ENCODE results near the gene TMEM87A. TPM values are rescaled to one million over a fixed set of nuclear protein-coding genes. Genes with fewer than 3 reads are reported as not detected.
"Not testable (repeated sequence)": the region's sequence is repeated elsewhere in the genome, so short reads cannot be mapped to it uniquely, and the experiment has no call there.

The TMEM87A gene
- polyA plus RNA-seq, 1 donor, result 68.5 TPM

DNA sequence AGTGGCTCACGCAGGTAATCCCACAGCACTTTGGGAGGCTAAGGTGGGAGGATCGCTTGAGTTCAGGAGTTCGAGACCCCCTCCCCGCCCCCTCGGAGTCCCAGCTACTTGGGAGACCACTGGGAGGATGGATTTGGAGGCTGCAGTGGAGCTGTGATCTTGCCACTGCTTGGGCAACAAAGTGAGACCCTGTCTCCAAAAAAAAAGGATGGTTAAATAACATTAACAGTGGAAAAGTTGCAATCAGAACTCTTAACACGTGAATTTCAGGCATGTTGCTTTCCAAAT lies 1.4 kb upstream of the TMEM87A start:
- DNase-seq, result no peak

GRCh38 chr15:42273900-42274701 lies 868 bp upstream of the TMEM87A start:
- DNase-seq, result peak; percentile 55

GRCh38 chr15:42270996-42271395 lies 2.2 kb downstream of the TMEM87A start:
- no peak for DNase-seq

DNA sequence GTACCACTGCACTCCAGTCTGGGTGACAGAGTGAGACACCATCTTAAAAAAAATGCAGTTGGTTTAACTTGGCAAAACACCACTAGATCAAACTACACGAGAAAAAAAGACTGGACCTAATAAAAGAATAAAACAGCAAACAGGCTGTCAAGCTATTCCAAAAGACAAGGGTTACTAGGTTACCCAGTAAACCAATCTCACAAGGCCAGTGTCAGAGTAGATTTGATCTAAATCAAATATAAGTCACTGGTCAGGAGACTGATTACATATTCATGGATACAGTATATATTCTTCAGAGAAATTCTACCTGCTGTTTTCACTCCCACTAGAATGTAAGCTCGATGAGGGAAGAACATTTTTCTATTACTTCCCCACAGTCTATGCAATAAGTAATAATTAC lies 2.7 kb downstream of the TMEM87A start:
- no peak for DNase-seq

DNA sequence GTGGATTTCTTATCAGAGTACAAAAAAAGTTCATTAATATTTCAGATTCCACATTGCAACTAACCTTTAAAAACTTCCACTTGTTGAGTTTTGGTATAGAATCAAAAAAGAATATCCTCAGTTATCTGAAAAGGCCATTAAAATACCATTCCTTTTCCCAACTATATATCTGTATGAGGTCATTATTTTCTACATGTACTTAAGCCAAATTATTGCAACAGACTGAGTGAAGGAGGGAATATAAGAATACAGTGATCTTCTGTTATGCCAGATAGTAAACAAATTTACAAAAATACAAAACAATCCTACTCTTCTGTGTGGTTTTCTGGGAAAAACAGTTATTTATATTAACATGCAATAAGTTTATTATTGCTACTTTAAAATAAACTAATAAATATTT lies 5.9 kb downstream of the TMEM87A start:
- DNase-seq, result no peak

- DNase-seq, result no peak
Observed at GRCh38 chr15:42264795-42265194, 8.4 kb downstream of the TMEM87A start.

DNA sequence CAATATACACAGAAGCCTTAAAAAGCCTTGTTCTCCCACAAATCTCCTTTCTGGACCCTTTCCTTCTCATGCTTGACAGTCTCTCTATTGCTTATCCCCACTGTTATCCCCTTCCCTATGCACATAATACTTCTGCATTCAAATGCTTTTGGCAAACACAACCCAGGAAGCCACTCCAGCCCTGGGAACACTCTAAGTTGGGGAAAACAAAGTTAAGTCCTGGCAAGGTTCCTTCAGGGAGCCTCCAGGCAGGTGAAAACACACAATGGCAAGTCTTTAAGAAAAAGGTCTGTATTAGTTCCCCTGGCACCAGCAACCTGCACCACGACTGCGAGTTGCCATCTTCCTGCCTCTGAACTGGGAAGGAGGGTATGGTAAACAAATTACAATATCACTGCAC lies 19.9 kb downstream of the TMEM87A start:
- no peak for DNase-seq

DNA sequence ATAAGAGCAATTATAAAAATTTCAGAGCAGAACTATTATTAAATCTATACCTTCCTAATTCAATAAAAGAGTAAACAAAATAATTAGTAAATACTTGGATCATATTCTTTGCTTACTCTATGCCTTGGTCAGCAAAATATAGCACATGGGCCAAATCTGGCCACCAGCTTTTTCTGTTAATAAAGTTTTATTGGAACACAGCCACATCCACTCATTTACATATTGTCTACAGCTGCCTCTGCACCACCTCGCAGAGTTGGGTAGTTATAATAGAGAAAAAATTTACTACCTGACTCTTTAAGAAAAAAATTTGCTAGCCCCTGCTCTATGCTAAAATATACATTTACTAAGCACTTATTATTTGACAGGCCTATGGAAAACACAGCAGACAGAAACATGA lies 32.4 kb downstream of the TMEM87A start:
- no peak for DNase-seq

- no peak for DNase-seq
Observed at GRCh38 chr15:42239528-42240182, 33.6 kb downstream of the TMEM87A start.

GRCh38 chr15:42233107-42233506 lies 40.1 kb downstream of the TMEM87A start:
- DNase-seq, result no peak

- no peak for DNase-seq
Observed at GRCh38 chr15:42232606-42233005, 40.6 kb downstream of the TMEM87A start.

DNA sequence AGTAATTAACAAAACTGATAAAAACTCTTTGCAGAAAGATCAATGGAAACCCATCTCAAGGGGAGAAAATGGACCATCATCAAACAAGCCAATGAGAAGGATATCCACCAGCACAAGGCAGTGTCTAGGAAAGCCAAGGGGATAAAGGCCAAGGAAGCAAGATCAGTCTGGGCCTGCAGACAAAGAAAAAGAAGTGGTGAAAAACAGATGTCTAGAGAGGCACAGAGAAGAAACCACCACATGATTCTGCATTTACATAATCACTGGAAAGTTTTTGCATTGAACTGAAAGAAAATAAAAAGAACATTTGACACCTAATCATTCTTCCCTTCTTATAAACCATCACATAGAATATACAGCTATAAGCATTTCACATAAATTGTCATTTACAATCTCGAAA lies 42.1 kb downstream of the TMEM87A start:
- no peak for DNase-seq

DNA sequence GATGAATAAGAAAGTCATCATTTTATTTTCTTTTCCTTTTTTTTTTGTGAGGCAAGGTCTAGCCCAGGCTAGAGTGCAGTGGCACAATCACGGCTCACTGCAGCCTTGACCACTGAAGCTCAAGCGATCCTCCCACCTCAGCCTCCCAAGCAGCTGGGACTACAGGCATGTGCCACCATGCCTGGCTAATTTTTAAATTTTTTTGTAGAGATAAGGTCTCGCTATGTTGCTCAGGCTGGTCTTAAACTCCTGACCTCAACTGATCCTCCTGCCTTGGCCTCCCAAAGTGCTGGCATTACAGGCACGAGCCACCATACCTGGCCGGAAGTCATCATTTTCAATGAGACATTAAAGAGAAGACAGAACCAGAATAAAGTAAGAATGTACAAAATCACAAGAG lies 44.3 kb downstream of the TMEM87A start:
- DNase-seq, result not testable (repeated sequence)

- DNase-seq, result no peak
Observed at GRCh38 chr15:42228036-42228435, 45.2 kb downstream of the TMEM87A start.

- DNase-seq, result no peak
Observed at GRCh38 chr15:42226648-42227047, 46.6 kb downstream of the TMEM87A start.

DNA sequence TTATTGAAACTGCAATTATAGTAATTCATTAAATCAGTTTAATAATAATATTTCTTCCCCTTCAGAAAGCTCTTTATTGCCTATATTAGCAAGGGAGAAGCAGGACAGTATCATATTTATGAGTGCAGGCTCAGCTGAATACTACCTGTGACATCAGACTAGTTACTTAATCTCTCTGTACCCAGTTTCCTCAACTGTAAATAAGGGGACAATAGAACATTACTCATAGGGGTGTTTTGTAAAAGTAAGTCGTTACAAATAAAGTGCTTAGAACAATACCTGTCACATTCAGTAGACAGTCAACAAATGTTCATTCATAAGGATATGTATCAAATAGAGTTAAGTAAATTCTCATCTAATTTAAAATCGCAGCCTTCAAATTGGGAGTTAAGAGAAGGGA lies 53.0 kb downstream of the TMEM87A start:
- DNase-seq, result no peak

GRCh38 chr15:42218953-42219592 lies 54.2 kb downstream of the TMEM87A start:
- DNase-seq, result no peak

DNA sequence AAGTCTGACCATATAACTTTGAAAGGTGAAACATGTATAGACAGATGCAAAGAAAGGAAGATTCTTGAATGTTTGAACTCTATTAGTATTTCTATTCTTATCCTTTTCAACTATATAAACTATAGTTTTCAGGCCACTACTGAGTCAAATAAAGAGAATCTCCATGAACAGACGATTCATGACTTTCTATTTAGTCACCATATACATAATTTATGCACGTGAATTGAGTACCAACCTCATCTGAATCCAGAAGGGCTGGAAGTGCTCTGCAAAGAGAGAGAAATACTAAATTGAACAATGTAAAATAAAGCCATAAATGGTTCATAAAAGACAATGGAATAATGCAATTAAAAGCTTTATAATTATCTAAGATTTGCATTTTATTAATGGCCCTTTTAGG lies 55.7 kb downstream of the TMEM87A start:
- no peak for DNase-seq

GRCh38 chr15:42215913-42216829 lies 57.1 kb downstream of the TMEM87A start:
- no peak for DNase-seq

DNA sequence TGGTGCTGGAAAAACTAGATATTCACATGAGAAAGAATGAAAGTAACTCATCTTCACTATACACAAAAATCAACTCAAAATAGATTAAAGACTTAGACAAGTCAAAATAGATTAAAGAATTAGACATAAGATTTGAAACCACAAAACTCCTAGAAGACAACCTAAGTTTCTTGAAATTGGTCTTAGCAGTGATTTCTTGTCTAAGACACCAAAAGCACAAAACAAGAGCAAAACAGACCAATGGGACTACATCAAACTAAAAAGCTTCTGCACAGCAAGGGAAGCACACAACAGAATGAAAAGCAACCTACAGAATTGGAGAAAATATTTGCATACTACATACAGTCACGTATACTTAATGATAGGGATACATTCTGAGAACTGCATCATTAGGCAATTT lies 58.6 kb downstream of the TMEM87A start:
- DNase-seq, result no peak

DNA sequence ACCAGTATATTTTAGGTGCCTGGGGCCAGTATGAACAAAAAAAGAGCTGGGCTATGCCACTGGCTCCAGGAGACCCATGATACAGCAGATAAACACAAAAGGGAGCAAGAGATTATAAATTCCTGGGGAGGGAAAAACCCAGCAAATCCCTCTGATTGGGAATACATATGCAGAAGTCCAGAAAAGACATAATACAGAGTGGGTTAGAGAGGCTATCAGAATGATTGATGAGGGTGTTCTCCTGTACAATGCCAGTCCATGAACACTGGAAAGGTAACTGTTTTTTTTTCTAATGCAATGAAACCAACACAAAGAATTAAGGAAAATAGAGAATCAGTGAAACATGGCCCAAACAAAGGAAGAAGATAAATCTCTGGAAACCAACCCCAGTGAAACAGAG lies 59.7 kb downstream of the TMEM87A start:
- DNase-seq, result no peak

GRCh38 chr15:42210696-42211095 lies 62.5 kb downstream of the TMEM87A start:
- DNase-seq, result no peak

All from left kidney (tissue), 2 donors.